GM20431 (cell line): ENCODE data around the gene P3R3URF.

Experiments used
- in situ Hi-C: fragments of 300-500 bp; cut with MseI, MboI; formaldehyde crosslinking; loops from one replicate; pipeline ENCODE4 v1.15.0; 2020; ENCODE audit warnings: low sequenced_read_pairs; ENCODE audit not compliant: unreplicated experiment

P3R3URF gene

DNA sequence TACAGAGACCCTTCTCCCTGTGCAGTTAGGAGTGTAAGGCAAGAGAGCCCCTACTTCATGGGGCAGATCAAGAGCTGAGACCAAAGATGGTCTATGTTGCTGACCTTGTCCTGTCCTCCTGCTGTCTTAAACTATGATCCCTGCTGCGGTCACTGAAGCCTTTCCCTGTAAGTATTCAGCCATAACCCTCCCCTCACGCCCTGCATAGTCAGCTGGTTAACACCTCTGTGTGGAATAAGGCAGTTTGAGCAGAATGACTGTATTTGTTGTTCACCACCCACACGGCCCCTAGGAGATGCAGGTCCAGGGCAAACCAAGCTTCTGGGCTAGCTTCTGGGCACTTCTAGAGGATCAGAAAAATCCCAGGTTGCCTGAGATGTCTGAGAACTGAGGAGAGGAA is 1.0 kb downstream of the P3R3URF start:
- in situ Hi-C loops, result loop anchor here (5.0 kb wide), 1 partner anchor 138 kb away; no protein-coding TSS in a partner anchor

DNA sequence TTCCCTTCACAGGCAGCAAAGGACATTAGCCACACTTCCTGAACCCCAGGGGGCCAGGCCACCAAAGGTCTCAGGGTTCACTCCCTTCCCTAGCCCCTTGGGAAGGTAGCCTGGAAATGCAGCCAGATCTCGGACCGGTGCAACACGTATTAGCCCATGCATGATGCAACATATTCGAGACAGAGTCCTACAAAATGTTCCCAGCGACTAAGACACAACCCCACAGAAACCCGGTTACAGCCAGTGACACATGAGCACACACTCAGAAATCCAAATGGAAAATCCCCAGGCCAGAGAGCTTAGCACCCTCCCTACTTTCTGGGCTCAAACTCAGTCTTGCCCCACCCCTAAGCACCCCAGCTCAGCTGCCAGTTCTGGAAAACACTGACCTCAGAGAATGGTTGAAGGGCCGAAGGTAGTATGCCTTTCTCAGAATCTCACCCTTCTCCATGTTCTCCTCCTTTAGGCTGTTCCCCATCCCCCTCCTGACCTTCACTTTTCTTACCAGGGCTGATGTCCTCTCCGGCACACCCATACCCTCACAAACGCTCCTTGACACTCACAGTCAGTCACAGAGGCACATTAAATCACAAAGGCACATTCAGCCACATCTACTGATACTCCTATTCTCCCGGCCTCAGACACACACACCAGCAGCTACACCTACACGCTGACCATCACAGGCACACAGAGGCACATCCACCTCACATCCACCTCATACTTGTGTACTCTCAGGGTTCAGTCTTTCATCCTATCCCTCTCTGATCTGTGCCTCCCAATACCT is 1.6 kb downstream of the P3R3URF start, which contains the start of gene TSPAN1:
TSS of gene TSPAN1 (plus strand) at position 640 of the 784 bp plus-strand sequence. CDS start 6,021 bp downstream, outside the sequence.
- in situ Hi-C loops, result loop anchor here (5.0 kb wide), 1 partner anchor 137 kb away; no protein-coding TSS in a partner anchor

DNA sequence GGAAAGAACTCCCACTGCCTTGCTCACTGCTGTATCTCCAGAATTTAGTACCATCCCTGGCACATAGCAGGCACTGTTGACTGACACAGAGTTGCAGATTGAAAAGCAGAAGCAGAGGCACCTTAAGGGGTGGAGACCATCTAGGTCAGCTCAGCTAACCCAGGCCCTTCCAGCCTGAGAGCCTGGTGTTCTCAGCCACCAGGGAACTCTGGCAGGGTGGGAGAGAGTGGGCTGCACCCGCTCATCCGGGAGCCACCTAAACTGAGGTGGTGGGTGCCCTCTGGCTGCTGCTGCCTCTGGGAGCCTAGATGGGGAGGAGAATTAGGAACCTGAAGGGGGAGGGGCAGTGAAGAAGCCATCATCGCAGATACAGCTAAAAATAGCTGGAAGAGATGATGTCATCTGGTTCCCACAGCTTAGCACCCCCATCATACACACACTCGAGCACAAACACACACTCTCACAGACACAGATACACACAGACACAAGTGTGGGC is 2.9 kb downstream of the P3R3URF start:
- in situ Hi-C loops, result no loop called here

DNA sequence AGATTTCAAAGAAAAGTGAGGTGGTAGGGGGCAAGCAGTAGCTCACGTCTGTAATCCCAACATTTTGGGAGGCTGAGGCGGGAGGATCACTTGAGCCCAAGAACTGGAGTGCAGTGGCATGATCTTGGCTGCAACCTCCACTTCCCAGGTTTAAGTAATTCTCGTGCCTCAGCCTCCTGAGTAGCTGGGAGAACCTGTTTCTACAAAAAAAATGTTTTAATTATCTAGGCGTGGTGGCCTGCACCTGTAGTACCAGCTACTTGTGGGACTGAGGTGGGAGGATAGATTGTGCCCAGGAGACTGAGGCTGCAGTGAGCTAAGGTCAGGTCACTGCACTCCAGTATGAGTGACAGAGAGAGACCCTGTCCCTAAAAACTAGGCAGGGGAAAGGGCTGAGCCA is 4.0 kb downstream of the P3R3URF start:
- in situ Hi-C loops, result no loop called here

DNA sequence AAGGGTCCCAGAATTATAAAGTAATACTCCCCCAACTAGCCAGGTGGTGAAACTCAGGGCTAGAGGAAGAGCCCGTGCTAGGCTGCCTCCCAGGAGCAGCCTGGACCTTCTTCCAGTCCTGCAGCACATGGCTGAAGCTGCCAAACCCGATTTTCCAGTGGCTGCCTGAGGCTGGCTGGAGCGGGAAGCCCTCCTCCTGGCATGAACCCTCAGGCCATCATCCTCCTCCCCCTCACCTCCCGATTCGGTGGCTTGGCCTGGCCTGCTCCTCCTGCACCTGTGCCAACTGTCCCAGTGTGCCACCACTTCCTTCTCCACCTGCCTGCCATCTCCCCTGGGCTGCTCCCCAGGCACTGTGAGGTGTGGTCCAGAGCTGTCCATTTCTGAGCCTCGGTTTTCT is 4.4 kb downstream of the P3R3URF start:
- in situ Hi-C loops, result no loop called here

DNA sequence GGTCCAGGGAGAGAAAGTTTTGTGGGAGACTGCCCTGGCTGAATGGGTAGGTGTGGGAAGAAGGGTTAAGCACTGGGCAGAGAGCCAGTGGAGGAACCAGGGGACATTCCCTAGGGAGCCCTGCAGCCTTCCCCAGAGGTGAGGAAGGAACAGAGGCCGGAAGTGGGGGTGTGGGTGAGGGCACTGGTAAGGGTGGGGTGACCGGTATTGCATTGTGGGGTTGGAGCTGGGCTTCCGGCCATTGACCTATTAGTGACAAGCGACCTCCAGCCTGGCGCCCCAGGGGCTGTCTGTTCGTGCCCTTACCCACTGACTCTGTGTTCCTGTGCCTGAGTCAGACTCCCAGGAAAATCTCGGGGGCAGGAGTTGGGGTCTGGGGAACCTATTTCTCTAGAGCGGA is 4.9 kb downstream of the P3R3URF start:
- in situ Hi-C loops, result no loop called here

DNA sequence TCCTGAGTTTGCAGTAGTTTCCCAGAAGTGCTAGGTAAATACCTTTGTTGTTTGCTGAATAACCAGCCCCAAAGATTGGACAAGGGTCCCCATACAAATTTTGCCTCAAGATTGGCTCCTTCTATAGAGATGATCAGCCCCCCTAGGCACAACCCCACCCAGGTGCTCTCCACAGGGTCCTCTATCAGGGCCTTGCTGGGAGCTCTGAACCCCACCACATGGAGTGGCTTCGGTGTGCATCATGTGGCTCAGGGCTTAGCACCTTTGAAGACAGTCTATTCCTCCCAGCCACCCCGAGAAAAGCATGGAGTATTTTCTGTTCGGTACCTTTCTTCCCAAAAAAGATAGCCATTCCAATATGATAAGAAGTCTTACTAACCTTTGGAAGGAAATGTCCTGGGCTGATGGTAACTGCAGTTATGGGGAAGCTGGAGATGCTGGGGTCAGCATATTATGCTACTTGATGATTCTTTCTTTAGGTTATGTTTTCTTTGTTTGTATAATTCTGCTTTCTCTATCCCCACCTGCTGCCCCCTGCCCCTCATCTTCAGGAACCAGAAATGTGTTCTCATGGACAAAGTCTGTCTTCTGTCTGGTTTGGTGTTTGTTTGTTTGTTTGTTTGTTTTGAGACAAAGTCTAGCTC is 6.4 kb downstream of the P3R3URF start:
- in situ Hi-C loops, result no loop called here

DNA sequence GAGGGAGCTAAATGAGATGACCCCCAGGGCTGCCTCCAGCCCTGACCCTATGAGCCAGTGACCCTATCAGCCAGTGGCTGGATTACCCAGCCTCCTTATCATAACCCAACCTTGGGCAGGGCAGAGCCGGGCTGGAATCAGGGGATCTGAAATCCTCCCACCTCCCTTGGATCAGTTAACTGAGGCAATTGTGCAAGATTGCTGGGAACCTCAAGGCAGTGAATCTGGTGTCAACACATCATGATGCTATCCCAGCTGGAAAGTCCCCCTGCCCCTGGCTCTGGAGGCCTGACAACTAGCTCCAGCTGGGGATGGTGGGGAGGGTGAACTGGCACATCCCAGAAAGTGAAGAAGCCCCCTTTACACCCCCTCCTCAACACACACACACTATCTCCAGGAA is 7.8 kb downstream of the P3R3URF start:
- in situ Hi-C loops, result no loop called here

DNA sequence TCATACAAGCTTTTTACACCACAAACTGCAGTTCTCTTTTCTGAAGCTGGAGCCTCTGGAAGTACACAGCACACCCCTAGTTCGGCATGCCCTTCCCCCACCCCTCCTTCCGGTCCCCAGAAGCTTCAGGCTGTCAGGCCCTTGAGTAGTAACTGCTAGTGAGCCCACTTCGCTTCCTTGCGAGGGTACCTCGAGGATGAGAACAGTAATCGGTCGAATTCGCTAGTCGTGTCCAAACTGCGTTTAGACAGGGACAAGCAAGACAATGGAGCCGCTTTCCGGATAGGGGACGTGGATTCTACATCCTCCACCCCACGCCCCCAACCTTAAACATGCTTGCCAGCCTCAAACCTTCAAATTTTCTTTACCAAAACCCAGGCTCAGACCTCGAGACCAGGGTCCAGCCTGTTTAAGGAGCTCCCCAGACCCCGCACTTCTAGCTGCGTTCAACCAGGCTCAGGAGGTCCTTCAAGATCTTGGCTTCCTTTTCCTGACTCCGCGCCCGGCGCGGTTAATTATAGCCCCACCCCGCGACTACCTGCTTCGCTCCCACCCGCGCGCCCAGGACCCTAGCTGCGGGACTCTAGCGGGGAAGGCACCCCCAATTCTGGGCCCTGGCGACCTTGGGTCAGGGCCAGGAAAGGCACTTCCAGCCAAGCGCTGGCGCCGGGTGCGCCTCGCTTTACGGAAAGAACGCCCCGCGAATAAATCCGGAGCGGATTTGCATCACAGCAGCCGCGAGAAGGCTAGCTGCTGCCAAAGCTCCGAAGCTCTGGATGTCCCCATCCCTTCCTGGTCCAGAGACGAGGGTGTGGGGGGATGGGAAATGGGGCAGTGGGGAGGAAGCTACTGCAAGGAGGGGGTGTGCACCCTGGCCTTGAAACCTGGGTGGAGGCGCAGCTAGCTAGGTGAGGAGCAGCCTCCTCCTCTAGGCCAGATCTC is 9.5 kb downstream of the P3R3URF start:
- in situ Hi-C loops, result no loop called here

DNA sequence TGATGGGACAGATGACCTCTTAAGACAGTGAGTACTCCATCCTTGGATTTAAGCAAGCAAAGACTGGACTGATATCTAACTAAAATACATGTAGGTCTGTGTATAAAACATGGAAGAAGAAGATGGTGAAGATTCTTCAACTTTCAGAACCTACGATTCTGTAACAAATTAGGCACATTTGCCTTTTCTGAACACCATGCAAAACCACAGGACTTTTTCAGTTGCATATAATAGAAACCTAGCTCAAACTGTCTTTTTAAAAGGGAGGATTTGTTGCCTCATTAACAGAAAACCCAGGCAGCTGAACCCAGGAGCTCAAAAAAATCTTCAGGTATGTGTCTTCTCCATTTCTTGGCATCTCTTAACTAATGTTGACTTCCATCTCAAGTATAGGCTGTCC is 16.1 kb downstream of the P3R3URF start:
- in situ Hi-C loops, result no loop called here

DNA sequence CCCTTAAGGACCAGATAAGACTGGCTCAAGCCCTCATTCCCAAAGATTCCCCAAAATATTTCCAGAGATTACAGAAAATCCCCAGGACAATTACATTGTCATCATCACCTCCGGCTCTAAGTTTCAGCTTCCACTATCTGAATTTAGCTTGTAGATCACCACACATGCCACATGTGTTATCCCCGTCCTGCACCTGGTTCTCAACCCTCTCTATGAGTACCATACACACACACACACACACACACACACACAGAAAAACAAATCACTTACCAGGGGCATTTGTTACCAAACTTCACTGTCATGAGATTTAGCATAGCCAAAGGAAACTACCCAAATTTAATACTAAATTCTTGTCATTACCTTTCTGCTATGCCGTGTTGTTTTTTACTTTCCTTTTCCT is 16.8 kb downstream of the P3R3URF start:
- in situ Hi-C loops, result no loop called here

DNA sequence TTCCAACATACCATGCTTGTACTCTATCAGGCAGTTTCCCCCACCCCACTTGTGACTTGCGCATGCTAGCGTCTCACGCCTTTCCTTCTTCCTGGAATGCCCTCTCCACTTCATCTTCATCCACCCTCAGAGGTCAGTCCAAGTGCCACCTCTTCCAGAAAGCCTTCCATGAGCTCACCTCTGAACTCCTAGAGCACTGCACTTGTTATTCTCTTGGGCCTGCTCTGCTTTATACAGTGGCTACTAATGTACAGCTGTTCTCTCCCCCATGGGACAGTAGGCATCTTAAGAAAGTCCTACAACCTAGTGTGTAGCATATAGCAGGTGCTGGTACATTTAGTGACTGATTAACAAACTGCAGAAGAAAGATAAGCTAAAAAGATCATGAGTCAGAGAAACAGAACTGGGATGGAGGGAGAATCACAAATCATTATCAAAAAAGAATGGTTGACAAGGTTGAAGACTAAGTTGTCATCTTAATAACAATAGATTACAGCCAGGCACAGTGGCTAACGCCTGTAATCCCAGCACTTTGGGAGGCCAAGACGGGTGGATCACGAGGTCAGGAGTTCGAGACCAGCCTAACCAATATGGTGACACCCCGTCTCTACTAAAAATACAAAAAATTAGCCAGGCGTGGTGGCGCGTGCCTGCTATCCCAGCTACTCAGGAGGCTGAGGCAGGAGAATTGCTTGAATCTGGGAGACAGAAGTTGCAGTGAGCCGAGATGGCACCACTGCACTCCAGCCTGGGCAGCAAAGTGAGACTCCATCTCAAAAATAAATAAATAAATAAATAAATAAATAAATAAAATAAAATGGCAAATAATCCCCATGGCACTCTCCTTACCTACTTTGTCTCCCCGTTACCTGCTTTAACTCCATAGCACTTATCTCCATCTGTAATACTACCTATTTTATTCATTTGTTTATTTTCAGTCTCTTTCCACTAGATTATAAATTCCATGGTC is 17.7 kb downstream of the P3R3URF start:
- in situ Hi-C loops, result no loop called here

DNA sequence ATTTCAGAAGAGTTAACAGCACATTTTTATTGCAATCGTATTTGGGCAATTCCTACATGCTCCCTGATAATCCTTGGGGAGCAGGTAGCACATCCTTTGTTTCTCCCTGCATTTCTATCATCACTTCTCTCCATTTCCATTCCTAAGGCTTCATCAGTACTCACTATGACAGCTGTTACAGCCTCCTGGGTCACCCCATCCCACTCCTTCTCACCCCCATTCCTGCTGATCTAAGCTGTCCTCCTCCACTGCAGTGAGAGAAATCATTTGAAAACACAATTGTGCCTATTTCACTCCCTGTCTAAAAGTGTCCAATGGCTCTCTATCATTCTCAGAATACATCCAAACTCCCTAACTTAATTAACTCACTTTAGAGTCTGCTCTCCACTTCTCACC is 18.4 kb downstream of the P3R3URF start:
- in situ Hi-C loops, result no loop called here

DNA sequence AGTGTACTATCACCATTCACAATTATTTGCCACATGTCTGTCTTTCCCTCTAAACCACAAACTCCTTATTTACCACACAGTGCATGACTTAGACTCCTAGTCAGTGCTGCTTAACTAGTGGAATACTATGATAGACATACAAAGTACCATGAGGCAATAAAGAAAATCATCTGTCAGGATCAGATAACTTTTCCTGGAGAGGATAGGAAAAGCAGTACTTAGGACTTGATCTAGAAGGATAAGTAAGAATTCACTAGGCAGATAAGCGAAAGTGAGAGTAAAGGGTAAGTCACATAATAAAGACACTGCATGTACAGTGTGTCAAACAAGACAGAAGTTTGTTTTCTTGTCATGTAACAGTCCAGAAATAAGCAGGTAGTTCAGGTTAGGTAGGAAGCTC is 22.6 kb downstream of the P3R3URF start:
- in situ Hi-C loops, result no loop called here

DNA sequence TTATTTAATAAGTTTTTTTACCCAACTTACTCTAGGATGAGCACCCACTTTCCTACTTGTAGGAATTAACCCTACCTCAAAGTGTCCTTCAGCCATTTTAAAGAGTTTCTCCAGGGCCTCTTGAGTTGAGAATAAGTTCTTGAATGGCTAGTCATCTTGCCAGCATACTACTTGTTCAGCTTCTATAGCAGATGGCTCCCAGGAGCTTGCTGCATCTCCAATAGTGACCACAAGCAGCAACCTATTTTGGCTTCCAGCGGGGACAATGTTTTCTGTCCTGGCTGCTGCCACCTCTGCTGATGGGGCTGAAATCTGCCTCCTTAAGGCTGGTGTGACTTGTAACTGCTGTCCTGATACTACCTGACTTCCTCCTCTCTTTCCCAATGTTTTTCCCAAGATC is 23.1 kb downstream of the P3R3URF start:
- in situ Hi-C loops, result no loop called here

DNA sequence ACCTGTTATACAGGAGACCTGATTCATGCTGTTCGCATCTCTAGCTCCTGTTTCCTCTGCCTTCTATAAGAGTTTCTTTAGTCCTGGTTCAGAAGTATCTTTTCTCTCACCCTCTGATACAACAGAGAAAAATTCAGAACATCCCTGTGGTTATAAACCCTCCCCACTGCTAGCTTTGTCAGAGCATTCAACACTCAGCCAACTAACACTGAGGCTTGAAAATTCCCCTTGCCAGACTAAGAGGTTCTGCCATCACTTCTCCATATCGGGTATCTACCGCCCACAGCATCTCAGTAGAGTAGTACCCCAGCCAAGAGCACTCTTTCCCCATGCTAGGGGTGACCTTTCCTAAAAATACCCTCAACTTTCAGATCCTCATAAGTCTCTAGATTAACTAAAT is 24.3 kb downstream of the P3R3URF start:
- in situ Hi-C loops, result no loop called here

DNA sequence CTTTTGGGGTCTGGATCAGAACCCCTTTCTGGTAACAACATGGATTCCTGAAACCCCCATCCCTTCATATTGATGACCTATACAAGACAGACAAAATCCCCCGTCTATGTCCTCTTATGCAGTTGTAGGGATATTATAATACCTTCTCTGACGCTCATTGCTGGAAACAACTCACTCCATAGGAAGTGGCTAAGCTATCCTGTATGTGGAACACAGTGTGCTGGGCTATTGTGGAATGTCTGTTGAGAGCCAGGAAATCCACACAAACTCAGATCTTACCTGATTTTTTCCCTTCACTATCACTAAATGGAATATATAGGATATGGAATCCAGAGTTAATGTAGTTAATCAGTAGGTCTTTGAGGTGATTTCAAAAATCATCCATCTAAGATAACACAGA is 26.2 kb downstream of the P3R3URF start:
- in situ Hi-C loops, result no loop called here

DNA sequence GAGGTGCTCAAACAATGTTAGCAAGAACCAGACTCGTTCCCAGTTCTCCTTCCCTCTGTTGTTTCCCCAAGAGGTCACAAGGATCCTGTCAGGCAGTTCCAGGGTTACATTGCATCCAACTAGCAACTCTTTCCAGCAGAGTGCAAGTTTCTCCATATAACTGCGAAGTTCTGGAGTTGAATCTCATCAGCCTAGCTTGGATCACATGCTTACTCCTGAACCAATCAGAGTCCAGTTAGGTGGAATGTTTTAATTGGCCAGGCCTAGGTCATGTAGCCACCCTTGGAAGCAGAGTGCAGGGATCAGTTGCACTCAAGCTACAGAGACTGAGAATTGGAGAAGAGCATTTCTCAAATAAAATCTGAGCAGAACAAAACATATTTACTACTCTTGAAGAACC is 28.0 kb downstream of the P3R3URF start:
- in situ Hi-C loops, result no loop called here

DNA sequence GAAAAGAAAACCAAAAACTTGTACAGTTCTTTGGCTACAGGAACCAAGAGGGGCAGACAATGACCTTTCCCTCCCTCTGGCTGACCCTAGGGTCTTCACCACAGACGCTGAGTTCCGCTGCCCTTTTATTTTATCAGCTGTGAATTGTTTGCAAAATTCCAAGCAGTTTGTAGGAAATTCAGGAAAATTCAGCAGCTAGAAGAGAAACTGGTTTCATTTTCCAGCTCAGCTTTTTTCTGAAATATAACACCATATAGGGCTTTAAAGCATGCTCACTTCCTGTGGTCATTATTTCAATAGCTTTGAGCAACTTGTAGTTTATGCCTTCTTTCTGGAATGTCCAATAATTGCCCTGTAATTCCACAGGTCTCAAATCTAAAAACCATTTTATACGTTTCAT is 38.4 kb downstream of the P3R3URF start:
- in situ Hi-C loops, result no loop called here
